RWPE2 (cell line): Measurements from ENCODE around the gene SHD.
A peak's percentile ranks its signal among the peaks of the same experiment; 100 is the strongest.

Experiments
- ATAC-seq: fragments of 200-7000 bp; cut with Tn5 transposase; 3 replicates; pipeline ENCODE4 v1.9.1; 2021; ENCODE audit warnings: low read depth
- DNase-seq: peaks from one replicate; pipeline ENCODE4 v3.0.0-alpha.2; 2020; ENCODE audit warnings: low spot score
- H3K27ac ChIP-seq: fragments of 450-650 bp; 2 replicates; pipeline ENCODE4 v1.5.1; 2017; ENCODE audit warnings: mild to moderate bottlenecking; ENCODE audit not compliant: poor library complexity, severe bottlenecking
- H3K27me3 ChIP-seq: fragments of 250-450 bp; sonication (Bioruptor Pico); 2 replicates; pipeline ENCODE4 v1.5.1; 2021; ENCODE audit warnings: mild to moderate bottlenecking, moderate library complexity; ENCODE audit not compliant: insufficient read depth, poor library complexity, severe bottlenecking
- H3K36me3 ChIP-seq: fragments of 250-450 bp; sonication (Bioruptor Pico); 2 replicates; pipeline ENCODE4 v1.5.1; 2020; ENCODE audit warnings: low read depth, mild to moderate bottlenecking, moderate library complexity
- H3K4me1 ChIP-seq: fragments of 250-450 bp; sonication (Bioruptor Pico); 2 replicates; pipeline ENCODE4 v1.5.1; 2021; ENCODE audit warnings: mild to moderate bottlenecking, moderate library complexity; ENCODE audit not compliant: insufficient read depth, poor library complexity, severe bottlenecking
- H3K4me3 ChIP-seq: fragments of 250-450 bp; sonication (Bioruptor Pico); 2 replicates; pipeline ENCODE4 v1.5.1; 2021; ENCODE audit warnings: mild to moderate bottlenecking, moderate library complexity; ENCODE audit not compliant: severe bottlenecking
- H3K9me3 ChIP-seq: fragments of 250-450 bp; sonication (Bioruptor Pico); 2 replicates; pipeline ENCODE4 v1.5.1; 2021; ENCODE audit warnings: mild to moderate bottlenecking, moderate library complexity; ENCODE audit not compliant: severe bottlenecking
- TF ChIP-seq, protein P1 (sequence below): fragments of 450-650 bp; IDR thresholded peaks from one replicate; pipeline ENCODE4 v1.5.1; 2017; ENCODE audit warnings: mild to moderate bottlenecking, moderate library complexity; ENCODE audit not compliant: poor library complexity, severe bottlenecking

The SHD gene

DNA sequence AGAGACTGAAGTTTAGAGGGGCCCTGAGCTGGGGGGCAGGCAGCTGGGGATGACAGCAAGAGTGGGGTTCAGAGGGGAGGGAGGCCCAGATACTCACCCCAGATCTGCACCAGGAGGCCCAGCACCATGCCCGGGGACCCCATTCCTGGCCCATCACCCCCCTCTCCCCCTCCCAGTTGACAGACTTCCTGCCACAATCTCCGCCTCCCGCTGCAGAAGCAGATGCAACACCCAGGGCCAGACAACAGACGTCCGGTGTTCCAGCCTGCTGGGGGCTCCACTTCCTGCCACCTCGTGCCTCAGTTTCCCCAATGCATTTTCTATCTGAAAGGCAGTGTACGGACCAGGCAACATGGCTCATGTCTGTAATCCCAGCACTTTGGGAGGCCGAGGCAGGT, 23.2 kb downstream of the SHD start, which contains the start of gene TMIGD2:
Gene TMIGD2 (minus strand): TSS at position 147 of the 398 bp plus-strand sequence. CDS start 4 bp downstream, at position 143.
- no peaks in the 10 kb centered on the region for H3K9me3 ChIP-seq
- DNase-seq, result no peak
- H3K4me1 ChIP-seq, result no peaks in the 10 kb centered on the region
- H3K27ac ChIP-seq, result no peak within 1 kb of the TSS
- TF ChIP-seq, protein P1, sequence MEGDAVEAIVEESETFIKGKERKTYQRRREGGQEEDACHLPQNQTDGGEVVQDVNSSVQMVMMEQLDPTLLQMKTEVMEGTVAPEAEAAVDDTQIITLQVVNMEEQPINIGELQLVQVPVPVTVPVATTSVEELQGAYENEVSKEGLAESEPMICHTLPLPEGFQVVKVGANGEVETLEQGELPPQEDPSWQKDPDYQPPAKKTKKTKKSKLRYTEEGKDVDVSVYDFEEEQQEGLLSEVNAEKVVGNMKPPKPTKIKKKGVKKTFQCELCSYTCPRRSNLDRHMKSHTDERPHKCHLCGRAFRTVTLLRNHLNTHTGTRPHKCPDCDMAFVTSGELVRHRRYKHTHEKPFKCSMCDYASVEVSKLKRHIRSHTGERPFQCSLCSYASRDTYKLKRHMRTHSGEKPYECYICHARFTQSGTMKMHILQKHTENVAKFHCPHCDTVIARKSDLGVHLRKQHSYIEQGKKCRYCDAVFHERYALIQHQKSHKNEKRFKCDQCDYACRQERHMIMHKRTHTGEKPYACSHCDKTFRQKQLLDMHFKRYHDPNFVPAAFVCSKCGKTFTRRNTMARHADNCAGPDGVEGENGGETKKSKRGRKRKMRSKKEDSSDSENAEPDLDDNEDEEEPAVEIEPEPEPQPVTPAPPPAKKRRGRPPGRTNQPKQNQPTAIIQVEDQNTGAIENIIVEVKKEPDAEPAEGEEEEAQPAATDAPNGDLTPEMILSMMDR, result no peak
- no peaks in the 10 kb centered on the region for H3K36me3 ChIP-seq
- no peaks in the 10 kb centered on the region for H3K27me3 ChIP-seq
- no peak for ATAC-seq
- H3K4me3 ChIP-seq, result no peak within 1 kb of the TSS

DNA sequence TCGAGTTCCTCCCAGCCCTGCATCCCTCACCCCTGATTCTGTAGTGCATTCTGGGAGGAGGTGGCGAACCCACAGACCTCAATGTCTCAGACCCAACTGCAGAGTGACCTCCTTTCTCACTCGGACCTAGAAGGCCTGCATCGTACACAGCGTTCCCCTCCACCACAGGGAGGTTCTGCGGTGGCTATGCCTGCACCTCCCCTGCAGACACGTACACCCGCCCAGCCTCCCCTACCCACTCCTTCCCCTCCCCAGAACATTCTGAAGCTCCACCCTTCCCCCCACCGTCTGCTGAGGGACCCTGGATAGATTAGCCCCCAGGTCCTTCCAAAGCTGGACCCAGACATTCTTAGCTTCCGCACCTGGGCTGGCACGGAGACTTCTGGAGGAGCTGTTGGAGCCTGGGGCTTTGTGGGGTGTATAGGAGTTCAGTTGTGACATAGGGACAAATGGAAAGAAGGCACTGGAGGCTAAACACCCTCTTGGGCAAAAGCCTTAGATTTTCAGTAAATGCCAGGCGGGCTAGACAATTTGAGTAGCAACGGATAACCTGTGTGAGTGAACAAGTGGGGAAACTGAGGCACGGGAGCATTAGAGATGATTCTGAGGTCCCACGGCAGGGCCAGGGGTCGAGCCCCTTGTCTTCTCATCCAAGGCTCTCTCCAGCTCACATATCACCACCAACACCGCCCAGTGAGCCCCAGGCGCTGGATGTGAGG, 24.9 kb downstream of the SHD start:
- Histone ChIP-seq H3K4me1 (no peaks in the 10 kb centered on the region), H3K36me3 (no peaks in the 10 kb centered on the region), H3K9me3 (no peaks in the 10 kb centered on the region), H3K4me3 (peak overlapping the region; percentile 41), H3K27ac (no peak overlapping the region), H3K27me3 (no peaks in the 10 kb centered on the region)
- no peak for ATAC-seq
- no peak for DNase-seq
- TF ChIP-seq, protein P1, result no peak

DNA sequence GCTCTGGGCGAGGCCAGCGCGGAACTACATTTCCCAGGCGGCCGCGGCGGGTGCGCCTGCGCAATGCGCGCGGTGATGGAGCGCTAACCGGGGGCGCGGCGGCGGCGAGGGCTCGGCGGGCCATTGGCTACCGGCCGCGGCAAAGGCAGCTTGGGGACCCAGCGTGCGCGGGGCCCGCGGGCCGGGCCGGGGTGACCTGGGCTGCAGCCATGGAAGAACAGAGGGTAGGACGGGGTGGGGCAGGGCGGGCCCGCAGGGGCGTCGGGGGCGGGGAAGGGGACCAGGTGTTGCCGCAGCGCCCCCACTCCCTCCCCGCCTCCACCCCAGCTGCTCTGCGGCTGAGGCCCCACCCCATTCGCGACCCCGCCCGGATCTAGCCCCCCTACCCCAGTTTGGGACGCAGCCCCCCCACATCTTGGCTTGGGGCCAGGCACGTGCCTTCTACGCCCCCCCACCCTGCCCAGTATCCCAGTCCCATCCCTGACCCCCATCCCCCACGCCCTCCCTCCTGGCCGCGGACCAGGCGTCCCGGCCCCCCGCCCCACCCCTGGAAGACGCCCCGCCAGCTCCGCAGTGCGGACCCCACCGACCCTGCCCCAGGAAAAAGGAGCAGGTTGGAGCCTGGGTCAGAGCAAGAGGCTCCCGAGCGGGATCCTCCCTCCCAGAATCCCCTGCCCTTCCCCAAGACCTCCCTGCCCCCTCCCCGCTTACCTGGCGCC, 25.6 kb downstream of the SHD start, which contains the start of gene FSD1:
Gene FSD1 (plus strand): TSS at position 61 of the 719 bp plus-strand sequence. CDS start 149 bp downstream, at position 210.
- no peak within 1 kb of the TSS for H3K27ac ChIP-seq
- ATAC-seq, result peak; percentile 76

DNA sequence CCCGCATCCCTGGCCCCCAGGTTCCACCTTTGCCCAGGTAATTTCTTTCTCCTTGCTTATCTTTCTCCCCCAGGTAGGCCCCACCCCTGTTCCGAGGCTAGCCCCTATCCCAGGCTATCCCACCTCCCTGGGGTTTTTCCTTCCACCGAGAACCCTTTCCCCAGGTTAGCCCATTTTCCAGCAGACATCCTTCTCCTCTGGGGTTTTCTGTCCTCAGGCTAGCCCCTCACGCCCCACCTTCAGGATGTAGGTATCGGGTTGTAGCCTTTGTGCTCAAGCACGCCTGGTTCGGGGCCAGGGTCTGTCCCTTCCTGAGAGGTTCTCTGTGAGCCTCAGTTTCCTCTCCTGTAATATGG, 26.2 kb downstream of the SHD start:
- H3K27ac ChIP-seq, result no peak overlapping the region
- no peaks in the 10 kb centered on the region for H3K4me1 ChIP-seq
- peaks cover under 1% of the 10 kb centered on the region; the same call in 1 of the 2 replicates for H3K36me3 ChIP-seq
- no peak for DNase-seq
- TF ChIP-seq, protein P1, result no peak
- no peaks in the 10 kb centered on the region for H3K9me3 ChIP-seq
- H3K27me3 ChIP-seq, result no peaks in the 10 kb centered on the region
- no peak overlapping the region for H3K4me3 ChIP-seq
- ATAC-seq, result no peak

More for the DNA sequence above, 25.6 kb downstream of the SHD start, which contains the start of gene FSD1:
- no peaks in the 10 kb centered on the region for H3K36me3 ChIP-seq
- DNase-seq, result no peak
- H3K4me1 ChIP-seq, result no peaks in the 10 kb centered on the region
- H3K9me3 ChIP-seq, result no peaks in the 10 kb centered on the region
- peak within 1 kb of the TSS; percentile 41 for H3K4me3 ChIP-seq
- H3K27me3 ChIP-seq, result no peaks in the 10 kb centered on the region
- TF ChIP-seq, protein P1, result no peak
